Measurements from ENCODE around the gene TTC7B. TPM values are rescaled to one million over a fixed set of nuclear protein-coding genes. Genes with fewer than 3 reads are reported as not detected.

The TTC7B gene
- total and polyA plus RNA-seq, 2 of the 8 experiments (the other 6 are each of a cell fraction or from before 2014, with no cell fraction given), result 23.7 to 34.0 TPM

DNA sequence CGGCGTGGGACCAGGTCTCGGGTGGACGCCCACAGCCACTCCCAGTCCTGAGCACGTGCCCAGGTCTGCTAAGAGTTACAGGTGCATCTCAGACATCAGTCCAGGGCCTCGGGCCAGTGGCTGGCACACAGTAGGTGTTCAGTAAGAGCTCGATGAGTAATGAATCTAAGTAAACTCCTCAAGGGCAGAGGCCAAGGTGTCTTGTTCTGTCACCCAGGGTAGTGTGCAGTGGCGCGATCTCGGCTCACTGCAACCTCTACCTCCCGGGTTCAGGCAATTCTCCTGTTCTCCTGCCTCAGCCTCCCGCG, 11.2 kb downstream of the TTC7B start:
- no peaks in the 10 kb centered on the region for H3K9me3 ChIP-seq (ENCODE audit: insufficient read depth in 2 of 2, low read depth in 1 of 2, low read length in 1 of 2)
- CTCF ChIA-PET (ENCODE audit: partially characterized antibody), result interaction anchor here (0.6 to 3.1 kb wide), 7 partner anchors 10 to 94 kb away, joined by 3 to 13 read pairs (median 6); partner anchors contain the start of gene TTC7B

More for the DNA sequence above, 11.2 kb downstream of the TTC7B start:
- Histone ChIP-seq H2BK120ac (replicated peaks; ENCODE audit: low read depth, low read length) (no peak overlapping the region), H2BK5ac (ENCODE audit: low read depth, low read length) (peak overlapping the region; percentile 82; the same call in 1 of the 2 replicates), H3K36me3 (ENCODE audit: control insufficient read depth in 2 of 4, insufficient read depth in 4 of 4, low read length in 3 of 4) (no peaks in the 10 kb centered on the region), H2AFZ (ENCODE audit: low read length) (no peak overlapping the region), H3K23ac (ENCODE audit: insufficient read length) (no peak overlapping the region), H4K5ac (ENCODE audit: insufficient read length, low read depth, low read length) (no peak overlapping the region), H2BK15ac (ENCODE audit: low read length) (no peak overlapping the region), H3K56ac (replicated peaks; ENCODE audit: insufficient read length, low read depth, low read length) (no peak overlapping the region), H4K91ac (replicated peaks; ENCODE audit: insufficient read length, low read length) (no peak overlapping the region), H2AK5ac (ENCODE audit: low read depth, low read length) (0 out of 2 replicates have a peak overlapping the region, but pooled peaks have one; percentile 49), H3K18ac (ENCODE audit: extremely low read depth, low read length) (no peak overlapping the region), H4K8ac (ENCODE audit: extremely low read depth, insufficient read depth, low read length) (no peak overlapping the region), H3K79me1 (ENCODE audit: low read depth, low read length) (peaks cover 7% of the 10 kb centered on the region; the same call in 1 of the 2 replicates), H3K27me3 (replicated peaks in 1 of 4; ENCODE audit: control insufficient read depth in 3 of 4, extremely low read depth in 1 of 4, insufficient read depth in 3 of 4, low read length in 3 of 4) (no peaks in the 10 kb centered on the region), H3K9ac (replicated peaks in 1 of 4; ENCODE audit: extremely low read depth in 1 of 4, low read depth in 3 of 4, low read length in 3 of 4) (no peak overlapping the region), H4K20me1 (replicated peaks in 1 of 2; ENCODE audit: control insufficient read depth in 1 of 2, insufficient read depth in 2 of 2, low read length in 2 of 2) (no peaks in the 10 kb centered on the region), H3K14ac (ENCODE audit: insufficient read length) (no peak overlapping the region), H3K4me3 (ENCODE audit: extremely low read depth in 1 of 4, insufficient read depth in 2 of 4, low read depth in 3 of 4, low read length in 4 of 4) (no peak overlapping the region), H3K4ac (replicated peaks; ENCODE audit: insufficient read length, low read depth, low read length) (no peak overlapping the region), H3K27ac (ENCODE audit: low read depth, low read length) (no peak overlapping the region), H3K23me2 (ENCODE audit: low read depth, low read length) (no peaks in the 10 kb centered on the region), H2BK20ac (ENCODE audit: low read length) (no peak overlapping the region), H3K4me1 (replicated peaks in 1 of 4; ENCODE audit: control insufficient read depth in 3 of 4, insufficient read depth in 4 of 4, low read length in 3 of 4) (peaks cover 0 to 8% (median 1%) of the 10 kb centered on the region in 4 experiments; a peak in 3 of 7 replicates), H3K79me2 (ENCODE audit: control insufficient read depth in 1 of 2, insufficient read depth in 2 of 2, low read length in 2 of 2) (peaks cover 0 to 3% of the 10 kb centered on the region in 2 experiments; a peak in 1 of 4 replicates), H2BK12ac (ENCODE audit: low read depth, low read length) (no peak overlapping the region; the same call in 1 of the 2 replicates), H3K4me2 (ENCODE audit: insufficient read depth in 1 of 2, low read depth in 2 of 2, low read length in 2 of 2) (no peak overlapping the region)
- WGBS, 2 experiments (ENCODE audit: extremely low coverage in 1 of 2, insufficient coverage in 1 of 2, insufficient read length in 1 of 2, insufficient replicate concordance in 2 of 2, low coverage in 1 of 2, low lambda C conversion rate in 2 of 2, missing lambda C conversion rate in 1 of 2), result 93% methylated on average over 13 of the region's 13 CpGs; no CpG with 5 or more reads in 1 of the 2 experiments
- TF ChIP-seq ZNF274 (IDR thresholded peaks at IDR 0.05; ENCODE audit: borderline replicate concordance, extremely low read depth, low read length) (no peak), SRF (IDR thresholded peaks at IDR 0.05; ENCODE audit: low read depth, low read length) (no peak)
- POLR2A ChIA-PET (ENCODE audit: partially characterized antibody), result interaction anchor here (0.9 to 1.2 kb wide), 2 partner anchors 8 to 13 kb away, joined by 3 to 5 read pairs; no protein-coding TSS in a partner anchor
- DNase-seq (ENCODE audit: low read depth in 1 of 2, low spot score in 2 of 2), result no peak
- FAIRE-seq, result no peak
